Measurements from ENCODE around the gene NTRK3.

GRCh38 chr15:88115486-88116152 lies 140.9 kb downstream of the NTRK3 start:
- no peak for TF ChIP-seq EZH2 (IDR thresholded peaks at IDR 0.05; ENCODE audit: borderline replicate concordance, insufficient read depth, low read length, poor library complexity, severe bottlenecking)
- no peak for TF ChIP-seq RAD21 (conservative IDR thresholded peaks at IDR 0.05)
- TF ChIP-seq CTCF (IDR thresholded peaks at IDR 0.05; ENCODE audit: poor library complexity, severe bottlenecking) = no peak
- TF ChIP-seq EP300 (conservative IDR thresholded peaks at IDR 0.05; ENCODE audit: poor library complexity, severe bottlenecking) = no peak
- TF ChIP-seq TAF1 (IDR thresholded peaks at IDR 0.05; ENCODE audit: low read depth) = no peak

All from neural cell (in vitro differentiated cells).